CD14-positive monocyte (primary cell): ENCODE measurements around the gene IMMP2L. TPM values are rescaled to one million over a fixed set of nuclear protein-coding genes. Genes with fewer than 3 reads are reported as not detected.
"Not testable (repeated sequence)": the region's sequence is repeated elsewhere in the genome, so short reads cannot be mapped to it uniquely, and the experiment has no call there.

Experiments
- DNase-seq, 3 donors: peaks; one replicate each; pipeline ENCODE4 v3.0.0-alpha.2; 2011 to 2022
- H2AFZ ChIP-seq: 2 replicates; pipeline ENCODE4 v1.6.0; 2012; ENCODE audit warnings: mild to moderate bottlenecking, low read depth, low read length, inconsistent platforms; ENCODE audit not compliant: insufficient read depth, poor library complexity, severe bottlenecking
- H3K27ac ChIP-seq, 2 donors: 1 replicate in 1 of 2; 2 replicates in 1 of 2; pipeline ENCODE4 v1.5.1; 2012 to 2013; ENCODE audit warnings: low read length in 2 of 2, control low read depth in 1 of 2, inconsistent platforms in 1 of 2, low read depth in 1 of 2, mild to moderate bottlenecking in 1 of 2
- H3K27me3 ChIP-seq, 2 donors: one replicate each; pipeline versions ENCODE4 v1.6.0 to v1.6.1; 2011 to 2013; ENCODE audit warnings: low read length in 2 of 2; ENCODE audit not compliant: control insufficient read depth in 2 of 2, insufficient read depth in 2 of 2
- H3K36me3 ChIP-seq, 2 donors: replicated peaks in 1 of 2; 1 replicate in 1 of 2; 2 replicates in 1 of 2; pipeline versions ENCODE4 v1.5.1 to v1.6.1; 2012 to 2013; ENCODE audit warnings: low read length in 2 of 2, control low read depth in 1 of 2, inconsistent platforms in 1 of 2, mild to moderate bottlenecking in 1 of 2; ENCODE audit not compliant: insufficient read depth in 2 of 2, control insufficient read depth in 1 of 2
- H3K4me1 ChIP-seq, 2 donors: 1 replicate in 1 of 2; 2 replicates in 1 of 2; pipeline versions ENCODE4 v1.5.1 to v1.6.1; 2012 to 2013; ENCODE audit warnings: low read length in 2 of 2, control low read depth in 1 of 2, inconsistent platforms in 1 of 2, mild to moderate bottlenecking in 1 of 2, moderate library complexity in 1 of 2; ENCODE audit not compliant: insufficient read depth in 2 of 2, control insufficient read depth in 1 of 2
- H3K4me2 ChIP-seq: replicated peaks from 2 replicates; pipeline ENCODE3; 2012; ENCODE audit warnings: low read length, moderate library complexity, mild to moderate bottlenecking; ENCODE audit not compliant: poor library complexity, severe bottlenecking; ENCODE audit errors: extremely low read depth
- H3K4me3 ChIP-seq, 3 experiments: fragments of 200-600 bp in 1 of 3; sonication (generic) in 1 of 3; replicated peaks in 1 of 3; 1 replicate in 2 of 3; 2 replicates in 1 of 3; pipeline ENCODE4 v1.5.1; 2011 to 2013; ENCODE audit warnings: low read length in 3 of 3, mild to moderate bottlenecking in 3 of 3, control low read depth in 2 of 3, low read depth in 2 of 3, inconsistent platforms in 1 of 3, moderate library complexity in 1 of 3
- H3K79me2 ChIP-seq: 2 replicates; pipeline ENCODE4 v1.6.0; 2012; ENCODE audit warnings: mild to moderate bottlenecking, control low read depth, inconsistent platforms, low read length, moderate library complexity; ENCODE audit not compliant: insufficient read depth
- H3K9ac ChIP-seq: 2 replicates; pipeline ENCODE4 v1.6.0; 2017; ENCODE audit warnings: low read length, mild to moderate bottlenecking; ENCODE audit not compliant: insufficient read depth, poor library complexity, severe bottlenecking
- H3K9me3 ChIP-seq, 2 donors: replicated peaks in 1 of 2; 1 replicate in 1 of 2; 2 replicates in 1 of 2; pipeline versions ENCODE4 v1.5.1 to v1.6.1; 2012 to 2013; ENCODE audit warnings: low read length in 2 of 2, control low read depth in 1 of 2; ENCODE audit not compliant: control insufficient read depth in 1 of 2, insufficient read depth in 1 of 2
- H4K20me1 ChIP-seq: 2 replicates; pipeline ENCODE4 v1.6.0; 2012; ENCODE audit warnings: mild to moderate bottlenecking, low read length, control low read depth, moderate library complexity; ENCODE audit not compliant: insufficient read depth
- H3K27ac Mint-ChIP-seq, 7 donors: one replicate each; pipeline ENCODE4 v1.8.0; 2020; ENCODE audit warnings: mild to moderate bottlenecking in 7 of 7, mixed read lengths in 7 of 7, moderate library complexity in 6 of 7, inconsistent platforms in 2 of 7
- H3K27me3 Mint-ChIP-seq, 3 donors: one replicate each; pipeline ENCODE4 v1.8.0; 2021 to 2022; ENCODE audit warnings: low read depth in 3 of 3, mild to moderate bottlenecking in 3 of 3, mixed read lengths in 3 of 3, moderate library complexity in 3 of 3, inconsistent platforms in 1 of 3
- H3K36me3 Mint-ChIP-seq, 2 donors: one replicate each; pipeline ENCODE4 v1.8.0; 2020; ENCODE audit warnings: mixed read lengths in 2 of 2, inconsistent platforms in 1 of 2, mild to moderate bottlenecking in 1 of 2
- H3K4me1 Mint-ChIP-seq: one replicate; pipeline ENCODE4 v1.8.0; 2020; ENCODE audit warnings: mild to moderate bottlenecking, mixed read lengths
- H3K4me3 Mint-ChIP-seq, 2 donors: one replicate each; pipeline ENCODE4 v1.8.0; 2020; ENCODE audit warnings: mild to moderate bottlenecking in 2 of 2, mixed read lengths in 2 of 2, moderate library complexity in 1 of 2
- H3K9me3 Mint-ChIP-seq, 7 donors: one replicate each; pipeline ENCODE4 v1.8.0; 2020 to 2022; ENCODE audit warnings: mixed read lengths in 7 of 7, mild to moderate bottlenecking in 6 of 7, moderate library complexity in 6 of 7, inconsistent platforms in 2 of 7
- CTCF ChIP-seq: fragments of 200-600 bp; IDR thresholded peaks from one replicate; pipeline ENCODE4 v1.8.0; 2022; ENCODE audit warnings: antibody characterized with exemption, mild to moderate bottlenecking
- WGBS: methylation state at CpG from one replicate; pipeline ENCODE4 v1.1.5; 2013; ENCODE audit warnings: missing lambda C conversion rate; ENCODE audit not compliant: insufficient coverage; 5-methylcytosine and 5-hydroxymethylcytosine counted together
- intact Hi-C, 2 donors: fragments of 100-400 bp; cut with micrococcal nuclease; formaldehyde crosslinking; loops; one replicate each; pipeline versions ENCODE4 v1.15.0 to v1.15.1; 2023
- polyA plus RNA-seq, 3 donors: library from polyadenylated mRNA; depleted of rRNA in 1 of 3; unstranded in 2 of 3; stranded (reverse) in 1 of 3; fragments of 300-500 nt in 2 of 3; fragments of >200 nt in 1 of 3; fragmentation: Illumina TruSeq in 2 of 3; gene quantifications; 1 replicate in 2 of 3; 2 replicates in 1 of 3; pipeline ENCODE4 v1.2.3, GENCODE V29; 2012 to 2021

IMMP2L gene
- polyA plus RNA-seq, 3 donors, result 1.9 to 6.4 (median 6.2) TPM

DNA sequence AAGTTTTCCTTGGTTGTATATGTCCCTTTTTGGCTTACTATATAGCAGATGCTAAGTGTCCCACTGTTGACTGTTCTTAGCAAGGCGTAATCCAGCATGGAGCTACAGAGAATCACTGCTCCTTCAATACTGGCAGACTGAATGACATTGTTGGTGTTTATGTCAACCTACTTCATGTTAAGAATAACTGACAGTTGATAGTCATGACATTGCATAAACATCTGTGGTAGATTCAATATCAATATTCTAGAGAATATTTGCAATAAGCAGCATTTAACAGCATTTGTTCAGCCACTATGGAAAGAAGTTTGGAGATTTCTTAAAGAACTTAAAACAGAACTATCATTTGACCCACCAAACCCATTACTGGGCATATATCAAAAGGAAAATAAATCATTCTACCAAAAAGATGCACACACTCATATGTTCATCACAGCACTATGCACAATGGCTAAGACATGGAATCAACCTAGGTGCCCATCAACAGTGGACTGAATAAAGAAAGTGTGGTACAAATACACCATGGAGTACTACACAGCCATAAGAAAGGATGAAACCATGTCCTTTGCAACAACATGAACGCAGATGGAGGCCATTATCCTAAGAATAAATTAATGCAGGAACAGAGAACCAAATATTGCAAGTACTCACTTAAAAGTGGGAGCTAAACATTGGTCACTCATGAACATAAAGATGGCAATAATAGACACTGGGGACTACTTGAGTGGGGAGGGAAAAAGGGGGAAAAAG, 88.7 kb downstream of the IMMP2L start:
- Histone ChIP-seq H3K4me1 (no peaks in the 10 kb centered on the region), H3K4me3 (no peak overlapping the region), H3K79me2 (no peaks in the 10 kb centered on the region), H2AFZ (no peak overlapping the region), H3K36me3 (no peaks in the 10 kb centered on the region), H3K9ac (no peak overlapping the region), H3K27ac (no peak overlapping the region), H3K9me3 (no peaks in the 10 kb centered on the region), H4K20me1 (no peaks in the 10 kb centered on the region), H3K4me2 (no peak overlapping the region), H3K27me3 (no peaks in the 10 kb centered on the region)
- no peak for DNase-seq
- TF ChIP-seq CTCF, result no peak
- H3K36me3 Mint-ChIP-seq, result no peaks in the 10 kb centered on the region
- H3K27me3 Mint-ChIP-seq, result no peaks in the 10 kb centered on the region
- no peak overlapping the region for H3K27ac Mint-ChIP-seq
- H3K4me1 Mint-ChIP-seq, result no peaks in the 10 kb centered on the region
- 80% methylated on average over 1 of the region's 2 CpGs for WGBS
- intact Hi-C loops, result no loop called here
- peaks cover 1 to 6% (median 4%) of the 10 kb centered on the region in 7 donors for H3K9me3 Mint-ChIP-seq
- no peak overlapping the region for H3K4me3 Mint-ChIP-seq

DNA sequence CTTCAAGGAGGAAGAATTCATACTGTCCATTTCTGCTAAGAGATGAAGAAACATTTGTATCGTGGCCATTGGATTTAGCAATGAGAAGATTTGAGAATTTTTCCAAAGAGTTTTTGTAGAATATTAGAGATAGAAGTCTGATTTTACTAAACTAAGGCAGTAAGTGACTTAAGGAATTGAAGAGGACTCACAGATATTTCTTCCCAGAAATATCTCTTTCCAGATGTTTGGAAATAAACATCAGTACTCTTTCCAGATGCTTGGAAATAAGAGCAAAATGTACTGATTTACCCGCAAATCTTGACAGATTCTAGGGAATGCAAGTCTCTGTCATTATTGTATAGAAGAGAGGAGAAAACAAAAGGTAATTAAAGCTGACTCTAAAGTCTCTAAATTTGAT, 91.3 kb downstream of the IMMP2L start:
- WGBS, result no CpG with 5 or more reads among the region's 2 CpGs
- H3K27me3 ChIP-seq, result no peaks in the 10 kb centered on the region
- peaks cover 0 to 2% of the 10 kb centered on the region in 2 donors for H3K9me3 ChIP-seq
- no peak overlapping the region for H2AFZ ChIP-seq
- no peak overlapping the region for H3K4me3 ChIP-seq
- no peaks in the 10 kb centered on the region for H4K20me1 ChIP-seq
- H3K27me3 Mint-ChIP-seq, result no peaks in the 10 kb centered on the region
- DNase-seq, result no peak
- H3K36me3 ChIP-seq, result no peaks in the 10 kb centered on the region
- no peaks in the 10 kb centered on the region for H3K4me1 Mint-ChIP-seq
- no peak overlapping the region for H3K27ac ChIP-seq
- intact Hi-C loops, result no loop called here
- no peaks in the 10 kb centered on the region for H3K79me2 ChIP-seq
- no peak overlapping the region for H3K4me2 ChIP-seq
- H3K36me3 Mint-ChIP-seq, result no peaks in the 10 kb centered on the region
- H3K4me1 ChIP-seq, result no peaks in the 10 kb centered on the region
- no peak overlapping the region for H3K27ac Mint-ChIP-seq
- H3K4me3 Mint-ChIP-seq, result no peak overlapping the region
- no peak for TF ChIP-seq CTCF
- peaks cover 1 to 6% (median 3%) of the 10 kb centered on the region in 7 donors for H3K9me3 Mint-ChIP-seq
- H3K9ac ChIP-seq, result no peak overlapping the region

DNA sequence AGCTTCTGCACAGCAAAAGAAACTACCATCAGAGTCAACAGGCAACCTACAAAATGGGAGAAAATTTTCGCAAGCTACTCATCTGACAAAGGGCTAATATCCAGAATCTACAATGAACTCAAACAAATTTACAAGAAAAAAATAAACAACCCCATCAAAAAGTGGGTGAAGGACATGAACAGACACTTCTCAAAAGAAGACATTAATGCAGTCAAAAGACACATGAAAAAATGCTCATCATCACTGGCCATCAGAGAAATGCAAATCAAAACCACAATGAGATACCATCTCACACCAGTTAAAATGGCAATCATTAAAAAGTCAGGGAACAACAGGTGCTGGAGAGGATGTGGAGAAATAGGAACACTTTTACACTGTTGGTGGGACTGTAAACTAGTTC, 92.4 kb downstream of the IMMP2L start:
- H3K4me2 ChIP-seq, intact Hi-C loops, H3K9me3 ChIP-seq, H3K27me3 ChIP-seq, DNase-seq, H2AFZ ChIP-seq, H3K36me3 ChIP-seq, H3K27me3 Mint-ChIP-seq, H3K27ac Mint-ChIP-seq, H3K4me1 ChIP-seq, H3K4me3 ChIP-seq, H3K27ac ChIP-seq, H3K9ac ChIP-seq, H3K4me3 Mint-ChIP-seq, H3K79me2 ChIP-seq, H3K36me3 Mint-ChIP-seq, H3K4me1 Mint-ChIP-seq, H4K20me1 ChIP-seq, H3K9me3 Mint-ChIP-seq: not testable (repeated sequence)
- WGBS, result no CpG with 5 or more reads among the region's 1 CpG
